Body of pancreas (tissue), 4 donors: ENCODE measurements around the gene PMM2. TPM values are rescaled to one million over a fixed set of nuclear protein-coding genes. Genes with fewer than 3 reads are reported as not detected.

ENCODE experiments used
- ATAC-seq: fragments of 150-250 bp; one replicate; pipeline ENCODE4 v1.9.1; 2016
- DNase-seq, 4 donors: peaks; one replicate each; pipeline ENCODE4 v3.0.0-alpha.2; 2019
- H3K27ac ChIP-seq, 4 donors: fragments of 200-600 bp; sonication (generic); 1 replicate in 3 of 4; 2 replicates in 1 of 4; pipeline versions ENCODE4 v1.5.1 to v1.6.1; 2016 to 2019; ENCODE audit warnings: mild to moderate bottlenecking in 1 of 4, mixed read lengths in 1 of 4, moderate library complexity in 1 of 4
- H3K27me3 ChIP-seq, 2 donors: fragments of 200-600 bp; sonication (generic); one replicate each; pipeline ENCODE4 v1.6.0; 2016; ENCODE audit warnings: mild to moderate bottlenecking in 1 of 2
- H3K36me3 ChIP-seq, 2 donors: fragments of 200-600 bp; sonication (generic); replicated peaks in 1 of 2; 2 replicates each; pipeline ENCODE4 v1.5.1; 2016; ENCODE audit warnings: low read depth in 2 of 2; ENCODE audit not compliant: insufficient read depth in 1 of 2
- H3K4me1 ChIP-seq: fragments of 200-600 bp; sonication (generic); one replicate; pipeline ENCODE4 v1.6.0; 2016
- H3K4me3 ChIP-seq, 2 donors: fragments of 200-600 bp; sonication (generic); 1 replicate in 1 of 2; 2 replicates in 1 of 2; pipeline ENCODE4 v1.5.1; 2016 to 2019
- H3K9me3 ChIP-seq, 3 donors: fragments of 200-600 bp; sonication (generic); 1 replicate in 2 of 3; 2 replicates in 1 of 3; pipeline ENCODE4 v1.5.1; 2016
- CTCF ChIP-seq, 7 experiments: fragments of 450-650 bp in 4 of 7; fragments of 200-600 bp in 3 of 7; sonication (generic) in 3 of 7; IDR thresholded peaks; one replicate each; pipeline ENCODE4 v1.5.1; 2016 to 2019; ENCODE audit warnings: antibody characterized with exemption in 7 of 7
- POLR2A ChIP-seq, 3 donors: fragments of 450-650 bp; IDR thresholded peaks; one replicate each; pipeline ENCODE4 v1.6.1; 2016; ENCODE audit warnings: antibody characterized with exemption in 3 of 3, mild to moderate bottlenecking in 2 of 3
- WGBS, 2 donors: methylation state at CpG; one replicate each; pipeline ENCODE4 v1.1.5; 2017; 5-methylcytosine and 5-hydroxymethylcytosine counted together
- intact Hi-C: fragments of 100-400 bp; cut with DNase I; formaldehyde crosslinking; loops from one replicate; pipeline ENCODE4 v1.15.1; 2023
- total RNA-seq, 2 donors: library from RNA; depleted of rRNA; stranded (reverse); fragments of >200 nt; gene quantifications; one replicate each; pipeline ENCODE4 v1.1.0, GENCODE V29; 2016

PMM2 gene
- total RNA-seq, 2 donors from 2014 or later, result 34.8 to 127 TPM

- intact Hi-C loops, result no loop called here
- Histone ChIP-seq H3K4me3 (no peak overlapping the region), H3K4me1 (peaks cover 33% of the 10 kb centered on the region), H3K9me3 (no peaks in the 10 kb centered on the region), H3K27me3 (no peaks in the 10 kb centered on the region), H3K27ac (peak overlapping the region in 3 of 4 donors; percentile 15 to 67 (median 59)), H3K36me3 (no peaks in the 10 kb centered on the region)
- peak; percentile 50 for ATAC-seq
- 38 to 44% methylated on average over 9 of the region's 9 CpGs for WGBS, 2 donors
- no peak for TF ChIP-seq CTCF (IDR thresholded peaks at IDR 0.05)
- TF ChIP-seq POLR2A (IDR thresholded peaks at IDR 0.05), result no peak
- peak; percentile 32 to 63 (median 58) for DNase-seq
Measured at GRCh38 chr16:8753416-8754054, 44.1 kb upstream of the PMM2 start.

DNA sequence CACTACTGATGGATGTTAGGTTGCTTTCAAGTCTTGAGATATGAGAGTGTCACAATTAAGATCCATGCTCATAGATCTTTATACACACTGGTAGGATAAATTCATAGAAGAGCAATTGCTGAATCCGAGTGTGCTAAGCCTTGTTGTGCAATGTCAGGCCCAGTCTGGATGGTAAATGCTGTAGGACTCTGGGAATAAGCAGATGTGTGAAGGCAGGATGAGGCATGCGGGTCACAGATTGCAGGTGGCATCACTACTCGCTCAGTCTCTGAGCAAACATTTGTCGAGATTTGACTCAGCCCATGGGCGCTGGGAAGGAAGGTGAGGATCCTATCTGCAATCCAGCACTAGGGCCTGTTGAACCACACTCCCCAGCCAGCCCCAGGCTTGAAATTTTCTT lies 40.9 kb upstream of the PMM2 start:
- H3K4me1 ChIP-seq, result peaks cover 26% of the 10 kb centered on the region
- H3K36me3 ChIP-seq, result no peaks in the 10 kb centered on the region
- DNase-seq, result no peak
- no peak for ATAC-seq
- no peak for TF ChIP-seq CTCF (IDR thresholded peaks at IDR 0.05)
- TF ChIP-seq POLR2A (IDR thresholded peaks at IDR 0.05), result no peak
- no peaks in the 10 kb centered on the region for H3K9me3 ChIP-seq
- intact Hi-C loops, result no loop called here
- no peak overlapping the region for H3K27ac ChIP-seq
- 89 to 92% methylated on average over 5 of the region's 5 CpGs for WGBS, 2 donors
- no peaks in the 10 kb centered on the region for H3K27me3 ChIP-seq
- H3K4me3 ChIP-seq, result no peak overlapping the region

DNA sequence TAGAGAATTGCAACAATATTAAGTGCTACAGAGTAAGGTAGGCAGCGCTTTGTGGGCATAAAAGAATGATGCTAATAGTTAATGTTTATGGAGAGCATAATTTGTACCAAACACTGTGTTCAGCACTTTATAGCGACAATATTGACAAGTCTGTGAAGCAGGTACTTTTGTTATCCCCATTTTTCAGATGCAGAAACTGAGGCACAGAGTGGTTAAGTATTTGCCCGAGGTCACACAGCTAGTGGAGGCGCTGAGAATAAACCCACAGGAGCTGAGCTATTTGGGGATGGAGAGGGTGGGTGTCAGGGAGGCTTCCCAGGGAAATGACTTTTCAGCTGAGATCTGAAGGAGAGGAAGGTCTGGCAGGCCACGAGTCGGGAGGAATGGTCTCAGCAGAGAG lies 39.6 kb upstream of the PMM2 start:
- no peak for ATAC-seq
- TF ChIP-seq POLR2A (IDR thresholded peaks at IDR 0.05), result no peak
- TF ChIP-seq CTCF (IDR thresholded peaks at IDR 0.05), result no peak

DNA sequence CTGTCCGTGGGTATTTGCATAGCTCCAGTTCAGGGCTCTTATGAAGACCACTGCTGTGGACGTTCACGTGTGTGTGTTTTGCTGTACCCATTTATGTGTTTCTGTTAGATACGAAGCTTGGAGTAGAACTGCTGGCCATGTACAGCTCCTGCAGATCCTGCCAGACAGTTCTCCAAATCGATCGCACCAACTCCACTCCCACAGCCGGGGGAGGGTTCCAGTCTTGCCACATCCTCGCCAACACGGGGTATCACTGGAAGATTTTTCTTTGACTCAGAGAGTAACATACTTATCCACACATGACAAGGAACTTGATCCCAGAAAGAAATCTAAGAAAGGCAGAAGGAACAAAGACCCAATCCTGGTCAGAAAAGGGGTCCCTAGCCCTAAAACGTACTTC lies 37.6 kb upstream of the PMM2 start:
- no peaks in the 10 kb centered on the region for H3K4me1 ChIP-seq
- intact Hi-C loops, result no loop called here
- no peak overlapping the region for H3K4me3 ChIP-seq
- ATAC-seq (no peak), DNase-seq (no peak)
- no peak overlapping the region for H3K27ac ChIP-seq
- no peaks in the 10 kb centered on the region for H3K9me3 ChIP-seq
- 84 to 86% methylated on average over 10 of the region's 10 CpGs for WGBS, 2 donors
- no peaks in the 10 kb centered on the region for H3K36me3 ChIP-seq
- no peaks in the 10 kb centered on the region for H3K27me3 ChIP-seq
- TF ChIP-seq POLR2A (IDR thresholded peaks at IDR 0.05), result no peak
- no peak for TF ChIP-seq CTCF (IDR thresholded peaks at IDR 0.05)

More for the DNA sequence above, 39.6 kb upstream of the PMM2 start:
- no peak overlapping the region for H3K27ac ChIP-seq
- H3K36me3 ChIP-seq, result no peaks in the 10 kb centered on the region
- no peaks in the 10 kb centered on the region for H3K27me3 ChIP-seq
- no peak overlapping the region for H3K4me3 ChIP-seq
- intact Hi-C loops, result no loop called here
- H3K4me1 ChIP-seq, result peaks cover 13% of the 10 kb centered on the region
- 87 to 93% methylated on average over 6 of the region's 6 CpGs for WGBS, 2 donors
- DNase-seq, result no peak
- H3K9me3 ChIP-seq, result no peaks in the 10 kb centered on the region

DNA sequence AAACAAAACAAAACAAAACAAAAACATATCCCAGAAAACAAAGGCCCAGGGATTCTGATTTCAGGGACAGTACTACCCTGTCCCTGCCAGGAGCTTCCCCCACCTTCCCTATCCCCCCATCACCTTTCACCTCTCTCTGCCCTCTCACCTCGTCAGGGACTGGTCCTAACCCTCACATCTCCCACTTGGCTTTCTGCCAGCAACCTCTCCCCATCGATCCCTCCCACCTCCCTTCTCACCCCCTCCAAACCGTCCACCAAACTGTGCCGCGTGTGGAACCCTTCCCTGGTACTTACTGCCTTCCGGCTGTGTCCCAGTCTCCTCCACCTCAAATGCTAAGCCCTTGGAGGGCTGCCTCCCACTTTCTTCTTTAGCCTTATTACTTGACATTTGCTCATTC lies 36.6 kb upstream of the PMM2 start:
- H3K27me3 ChIP-seq, result no peaks in the 10 kb centered on the region
- DNase-seq, result no peak

More for the DNA sequence above, 36.6 kb upstream of the PMM2 start:
- H3K4me1 ChIP-seq, result no peaks in the 10 kb centered on the region
- TF ChIP-seq POLR2A (IDR thresholded peaks at IDR 0.05) (no peak), CTCF (IDR thresholded peaks at IDR 0.05) (no peak)
- intact Hi-C loops, result no loop called here
- peak; percentile 15 for ATAC-seq
- 76 to 82% methylated on average over 6 of the region's 6 CpGs for WGBS, 2 donors
- no peaks in the 10 kb centered on the region for H3K9me3 ChIP-seq
- H3K27ac ChIP-seq, result no peak overlapping the region
- H3K36me3 ChIP-seq, result peaks cover 0 to 1% of the 10 kb centered on the region in 2 donors
- H3K4me3 ChIP-seq, result no peak overlapping the region
